Ascending aorta (tissue), 2 donors: ENCODE data around the gene KRT1. TPM values are rescaled to one million over a fixed set of nuclear protein-coding genes. Genes with fewer than 3 reads are reported as not detected.

ENCODE experiments used
- DNase-seq, 2 donors: peaks; one replicate each; pipeline ENCODE4 v3.0.0-alpha.2; 2019; ENCODE audit warnings: low spot score in 2 of 2
- H3K27ac ChIP-seq, 2 donors: fragments of 200-600 bp; sonication (generic); one replicate each; pipeline ENCODE4 v1.5.1; 2016 to 2017; ENCODE audit warnings: mild to moderate bottlenecking in 1 of 2
- H3K27me3 ChIP-seq: fragments of 200-600 bp; sonication (generic); one replicate; pipeline ENCODE4 v1.5.1; 2017
- H3K36me3 ChIP-seq, 2 donors: fragments of 200-600 bp; sonication (generic); one replicate each; pipeline ENCODE4 v1.5.1; 2016
- H3K4me1 ChIP-seq, 2 donors: fragments of 200-600 bp; sonication (generic); one replicate each; pipeline ENCODE4 v1.5.1; 2016 to 2017; ENCODE audit warnings: mild to moderate bottlenecking in 1 of 2
- H3K4me3 ChIP-seq, 2 donors: fragments of 200-600 bp; sonication (generic); one replicate each; pipeline ENCODE4 v1.5.1; 2016 to 2017; ENCODE audit warnings: mild to moderate bottlenecking in 1 of 2
- H3K9me3 ChIP-seq, 2 donors: fragments of 200-600 bp; sonication (generic); one replicate each; pipeline ENCODE4 v1.5.1; 2016
- CTCF ChIP-seq, 3 experiments: fragments of 200-600 bp in 2 of 3; fragments of 450-650 bp in 1 of 3; sonication (generic) in 2 of 3; IDR thresholded peaks; one replicate each; pipeline ENCODE4 v1.5.1; 2016 to 2019; ENCODE audit warnings: antibody characterized with exemption in 3 of 3, mild to moderate bottlenecking in 1 of 3, moderate library complexity in 1 of 3
- intact Hi-C: fragments of 100-400 bp; cut with DNase I; formaldehyde crosslinking; loops from one replicate; pipeline ENCODE4 v1.15.1; 2023
- total RNA-seq: library from RNA; depleted of rRNA; stranded (reverse); fragments of >200 nt; gene quantifications from one replicate; pipeline ENCODE4 v1.1.0, GENCODE V29; 2016

Gene KRT1
- total RNA-seq, 1 donor from 2014 or later = not detected

GRCh38 chr12:52657250-52657902, 22.8 kb downstream of the KRT1 start:
- no peak for TF ChIP-seq CTCF (IDR thresholded peaks at IDR 0.05)
- H3K36me3 ChIP-seq = no peaks in the 10 kb centered on the region
- no peaks in the 10 kb centered on the region for H3K4me1 ChIP-seq
- intact Hi-C loops = no loop called here
- no peak overlapping the region for H3K27ac ChIP-seq
- H3K4me3 ChIP-seq = no peak overlapping the region
- H3K9me3 ChIP-seq = no peaks in the 10 kb centered on the region
- no peaks in the 10 kb centered on the region for H3K27me3 ChIP-seq
- DNase-seq = no peak

GRCh38 chr12:52656616-52657015, 23.6 kb downstream of the KRT1 start:
- no peak for TF ChIP-seq CTCF (IDR thresholded peaks at IDR 0.05)
- H3K27ac ChIP-seq = no peak overlapping the region
- no peak for DNase-seq
- intact Hi-C loops = no loop called here
- H3K4me1 ChIP-seq = no peaks in the 10 kb centered on the region
- no peaks in the 10 kb centered on the region for H3K9me3 ChIP-seq
- no peak overlapping the region for H3K4me3 ChIP-seq
- no peaks in the 10 kb centered on the region for H3K36me3 ChIP-seq
- H3K27me3 ChIP-seq = no peaks in the 10 kb centered on the region

- no peaks in the 10 kb centered on the region for H3K4me1 ChIP-seq
- H3K27ac ChIP-seq = no peak overlapping the region
- no peaks in the 10 kb centered on the region for H3K36me3 ChIP-seq
- intact Hi-C loops = no loop called here
- no peak overlapping the region for H3K4me3 ChIP-seq
- H3K27me3 ChIP-seq = no peaks in the 10 kb centered on the region
- H3K9me3 ChIP-seq = no peaks in the 10 kb centered on the region
- no peak for DNase-seq
- no peak for TF ChIP-seq CTCF (IDR thresholded peaks at IDR 0.05)
Observed at GRCh38 chr12:52655720-52656124, 24.5 kb downstream of the KRT1 start.

- Histone ChIP-seq H3K4me1 (no peaks in the 10 kb centered on the region), H3K27ac (no peak overlapping the region), H3K9me3 (no peaks in the 10 kb centered on the region), H3K4me3 (no peak overlapping the region), H3K36me3 (no peaks in the 10 kb centered on the region), H3K27me3 (no peaks in the 10 kb centered on the region)
- TF ChIP-seq CTCF (IDR thresholded peaks at IDR 0.05) = no peak
- DNase-seq = no peak
- intact Hi-C loops = no loop called here
Observed at GRCh38 chr12:52655251-52655650, 25.0 kb downstream of the KRT1 start.

- Histone ChIP-seq H3K27ac (no peak within 1 kb of the TSS), H3K27me3 (no peaks in the 10 kb centered on the region), H3K9me3 (no peaks in the 10 kb centered on the region), H3K4me1 (no peaks in the 10 kb centered on the region), H3K36me3 (no peaks in the 10 kb centered on the region), H3K4me3 (no peak within 1 kb of the TSS)
- peak in 1 of 2 donors; percentile 35 for DNase-seq
- intact Hi-C loops = no loop called here
- no peak for TF ChIP-seq CTCF (IDR thresholded peaks at IDR 0.05)
Observed at GRCh38 chr12:52651726-52652261, 28.4 kb downstream of the KRT1 start, which contains the start of gene KRT2. Gene KRT2, minus strand, starts transcription at chr12:52652211. Its CDS starts 69 bp downstream, at chr12:52652142.
